HG02870 (cell line): ENCODE measurements around the gene MAGEA12.
"Not testable (repeated sequence)": the region's sequence is repeated elsewhere in the genome, so short reads cannot be mapped to it uniquely, and the experiment has no call there.

Experiments
- ATAC-seq: cut with Tn5 transposase; IDR thresholded peaks from one replicate; pipeline ENCODE4 v1.9.1; 2021; ENCODE audit warnings: mild to moderate bottlenecking, moderate library complexity; ENCODE audit not compliant: unreplicated experiment

Gene MAGEA12, protein sequence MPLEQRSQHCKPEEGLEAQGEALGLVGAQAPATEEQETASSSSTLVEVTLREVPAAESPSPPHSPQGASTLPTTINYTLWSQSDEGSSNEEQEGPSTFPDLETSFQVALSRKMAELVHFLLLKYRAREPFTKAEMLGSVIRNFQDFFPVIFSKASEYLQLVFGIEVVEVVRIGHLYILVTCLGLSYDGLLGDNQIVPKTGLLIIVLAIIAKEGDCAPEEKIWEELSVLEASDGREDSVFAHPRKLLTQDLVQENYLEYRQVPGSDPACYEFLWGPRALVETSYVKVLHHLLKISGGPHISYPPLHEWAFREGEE

DNA sequence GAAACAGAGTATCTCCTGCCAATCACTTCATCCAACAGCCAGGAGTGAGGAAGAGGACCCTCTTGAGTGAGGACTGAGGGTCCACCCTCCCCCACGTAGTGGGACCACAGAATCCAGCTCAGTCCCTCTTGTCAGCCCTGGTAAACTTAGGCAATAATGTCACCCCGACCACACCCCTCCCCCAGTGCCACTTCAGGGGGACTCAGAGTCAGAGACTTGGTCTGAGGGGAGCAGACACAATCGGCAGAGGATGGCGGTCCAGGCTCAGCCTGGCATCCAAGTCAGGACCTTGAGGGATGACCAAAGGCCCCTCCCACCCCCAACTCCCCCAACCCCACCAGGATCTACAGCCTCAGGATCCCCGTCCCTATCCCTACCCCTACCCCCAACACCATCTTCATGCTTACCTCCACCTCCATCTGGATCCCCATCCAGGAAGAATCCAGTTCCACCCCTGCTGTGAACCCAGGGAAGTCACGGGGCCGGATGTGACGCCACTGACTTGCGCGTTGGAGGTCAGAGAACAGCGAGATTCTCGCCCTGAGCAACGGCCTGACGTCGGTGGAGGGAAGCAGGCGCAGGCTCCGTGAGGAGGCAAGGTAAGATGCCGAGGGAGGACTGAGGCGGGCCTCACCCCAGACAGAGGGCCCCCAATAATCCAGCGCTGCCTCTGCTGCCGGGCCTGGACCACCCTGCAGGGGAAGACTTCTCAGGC, at the start of gene MAGEA12, which contains the start of gene CSAG1:
MAGEA12 (plus strand) TSS at position 497 of the 715 bp plus-strand sequence. CDS start 2,405 bp downstream, outside the sequence.
CSAG1 (minus strand) TSS at position 461 of the 715 bp plus-strand sequence. CDS start 1,261 bp downstream, outside the sequence.
- ATAC-seq: no peak

DNA sequence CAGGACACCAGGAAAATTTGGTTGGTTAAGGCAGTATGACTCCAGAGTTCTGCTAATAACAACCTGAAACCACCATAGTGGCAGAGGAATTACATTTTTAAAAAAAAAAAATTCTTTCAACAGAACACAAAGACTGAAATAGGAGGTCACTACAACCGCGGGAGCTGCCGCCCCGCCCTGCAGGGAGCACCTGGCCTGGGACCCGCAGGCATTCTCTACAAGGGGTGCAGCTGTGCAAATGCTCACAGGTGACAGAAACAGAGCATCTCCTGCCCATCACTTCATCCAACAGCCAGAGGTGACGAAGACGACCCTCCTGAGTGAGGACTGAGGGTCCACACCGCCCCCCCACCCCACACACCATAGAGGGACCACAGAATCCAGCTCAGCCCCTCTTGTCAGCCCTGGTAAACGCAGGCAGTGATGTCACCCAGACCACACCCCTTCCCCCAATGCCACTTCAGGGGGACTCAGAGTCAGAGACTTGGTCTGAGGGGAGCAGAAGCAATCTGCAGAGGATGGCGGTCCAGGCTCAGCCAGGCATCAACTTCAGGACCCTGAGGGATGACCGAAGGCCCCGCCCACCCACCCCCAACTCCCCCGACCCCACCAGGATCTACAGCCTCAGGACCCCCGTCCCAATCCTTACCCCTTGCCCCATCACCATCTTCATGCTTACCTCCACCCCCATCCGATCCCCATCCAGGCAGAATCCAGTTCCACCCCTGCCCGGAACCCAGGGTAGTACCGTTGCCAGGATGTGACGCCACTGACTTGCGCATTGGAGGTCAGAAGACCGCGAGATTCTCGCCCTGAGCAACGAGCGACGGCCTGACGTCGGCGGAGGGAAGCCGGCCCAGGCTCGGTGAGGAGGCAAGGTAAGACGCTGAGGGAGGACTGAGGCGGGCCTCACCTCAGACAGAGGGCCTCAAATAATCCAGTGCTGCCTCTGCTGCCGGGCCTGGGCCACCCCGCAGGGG, 35.3 kb upstream of the MAGEA12 start, which contains the start of gene MAGEA3:
MAGEA3 (plus strand) TSS at position 843 of the 980 bp plus-strand sequence. CDS start 2,039 bp downstream, outside the sequence.
- not testable (repeated sequence) for ATAC-seq

DNA sequence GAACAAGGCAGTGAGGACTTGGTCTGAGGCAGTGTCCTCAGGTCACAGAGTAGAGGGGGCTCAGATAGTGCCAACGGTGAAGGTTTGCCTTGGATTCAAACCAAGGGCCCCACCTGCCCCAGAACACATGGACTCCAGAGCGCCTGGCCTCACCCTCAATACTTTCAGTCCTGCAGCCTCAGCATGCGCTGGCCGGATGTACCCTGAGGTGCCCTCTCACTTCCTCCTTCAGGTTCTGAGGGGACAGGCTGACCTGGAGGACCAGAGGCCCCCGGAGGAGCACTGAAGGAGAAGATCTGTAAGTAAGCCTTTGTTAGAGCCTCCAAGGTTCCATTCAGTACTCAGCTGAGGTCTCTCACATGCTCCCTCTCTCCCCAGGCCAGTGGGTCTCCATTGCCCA, 33.2 kb upstream of the MAGEA12 start:
- not testable (repeated sequence) for ATAC-seq

DNA sequence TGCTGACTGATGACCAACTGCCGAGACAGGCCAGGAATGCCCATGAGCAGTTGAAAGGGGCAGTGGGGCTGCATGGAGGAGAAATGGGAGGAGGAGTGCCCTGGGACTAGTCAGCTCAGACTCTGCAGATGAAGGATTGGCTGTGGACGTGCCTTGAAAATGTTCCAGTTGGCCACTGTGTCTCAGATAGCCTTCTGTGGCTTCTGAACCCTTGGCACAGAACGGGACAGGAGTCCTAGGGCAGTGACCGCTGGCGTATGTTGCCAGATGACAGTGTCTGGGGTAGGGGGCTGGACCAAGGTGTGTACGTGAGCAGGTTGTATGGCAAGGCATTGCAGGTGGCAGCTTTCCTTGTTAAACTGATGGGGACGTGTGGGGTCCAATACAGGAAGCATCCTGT, 27.1 kb upstream of the MAGEA12 start:
- ATAC-seq: not testable (repeated sequence)

DNA sequence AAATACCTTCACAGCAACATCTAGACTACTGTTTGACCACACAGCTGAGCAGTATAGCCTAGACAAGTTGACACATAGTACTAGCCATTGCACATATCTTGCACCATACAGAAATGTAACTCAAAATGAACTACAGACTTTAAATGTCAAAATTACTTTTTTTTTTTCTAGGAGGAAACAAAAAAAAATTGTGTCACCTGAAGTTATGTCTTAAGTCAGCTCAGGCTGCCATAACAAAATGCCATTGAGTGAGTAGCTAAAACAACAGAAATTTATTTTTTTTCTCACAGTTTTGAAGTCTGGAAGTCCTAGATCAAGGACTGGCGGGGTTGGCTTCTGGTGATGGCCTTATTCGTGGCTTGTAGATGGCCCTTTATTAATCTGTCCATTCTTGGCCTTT, 24.4 kb upstream of the MAGEA12 start, which contains the start of gene CSAG2:
CSAG2 (minus strand) TSS at position 101 of the 400 bp plus-strand sequence. CDS start 161 bp downstream, outside the sequence.
- ATAC-seq: not testable (repeated sequence)

DNA sequence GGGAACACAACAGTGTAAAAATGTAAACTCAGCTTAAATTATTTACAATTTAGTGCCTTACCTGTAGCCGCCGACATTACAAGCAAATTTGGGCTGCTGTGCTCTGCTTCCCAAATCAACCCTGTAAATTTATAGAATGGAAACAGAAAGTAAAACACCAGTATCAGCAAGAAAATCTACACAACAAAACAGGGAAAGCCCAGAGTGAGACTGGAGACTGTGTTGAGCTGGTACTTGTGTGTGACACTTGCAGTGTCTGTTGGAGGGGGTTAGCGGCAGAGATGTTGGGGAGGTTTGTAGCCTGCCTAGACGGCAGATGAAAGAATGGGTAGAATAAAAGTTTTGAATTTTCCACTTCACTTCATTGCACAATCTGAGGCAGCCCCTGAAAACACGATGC, 20.4 kb upstream of the MAGEA12 start:
- not testable (repeated sequence) for ATAC-seq

DNA sequence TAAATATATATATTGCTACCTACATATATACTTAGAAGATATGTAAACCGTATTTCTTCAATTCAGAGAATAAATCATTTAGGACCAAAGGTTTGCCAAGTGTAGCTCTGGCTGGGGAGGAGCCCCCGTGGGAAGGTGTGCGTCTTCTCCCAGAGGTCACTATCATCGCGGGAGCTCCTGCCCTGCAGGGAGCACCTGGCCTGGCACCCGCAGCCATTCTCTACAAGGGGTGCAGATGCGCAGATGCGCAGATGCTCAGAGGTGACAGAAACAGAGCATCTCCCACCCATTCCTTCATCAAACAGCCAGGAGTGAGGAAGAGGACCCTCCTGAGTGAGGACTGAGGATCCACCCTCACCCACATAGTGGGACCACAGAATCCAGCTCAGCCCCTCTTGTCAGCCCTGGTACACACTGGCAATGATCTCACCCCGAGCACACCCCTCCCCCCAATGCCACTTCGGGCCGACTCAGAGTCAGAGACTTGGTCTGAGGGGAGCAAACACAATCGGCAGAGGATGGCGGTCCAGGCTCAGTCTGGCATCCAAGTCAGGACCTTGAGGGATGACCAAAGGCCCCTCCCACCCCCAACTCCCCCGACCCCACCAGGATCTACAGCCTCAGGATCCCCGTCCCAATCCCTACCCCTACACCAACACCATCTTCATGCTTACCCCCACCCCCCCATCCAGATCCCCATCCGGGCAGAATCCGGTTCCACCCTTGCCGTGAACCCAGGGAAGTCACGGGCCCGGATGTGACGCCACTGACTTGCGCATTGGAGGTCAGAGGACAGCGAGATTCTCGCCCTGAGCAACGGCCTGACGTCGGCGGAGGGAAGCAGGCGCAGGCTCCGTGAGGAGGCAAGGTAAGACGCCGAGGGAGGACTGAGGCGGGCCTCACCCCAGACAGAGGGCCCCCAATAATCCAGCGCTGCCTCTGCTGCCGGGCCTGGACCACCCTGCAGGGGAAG, 19.5 kb upstream of the MAGEA12 start, which contains the start of gene MAGEA2B:
MAGEA2B (plus strand) TSS at position 814 of the 973 bp plus-strand sequence. CDS start 2,479 bp downstream, outside the sequence.
- not testable (repeated sequence) for ATAC-seq

DNA sequence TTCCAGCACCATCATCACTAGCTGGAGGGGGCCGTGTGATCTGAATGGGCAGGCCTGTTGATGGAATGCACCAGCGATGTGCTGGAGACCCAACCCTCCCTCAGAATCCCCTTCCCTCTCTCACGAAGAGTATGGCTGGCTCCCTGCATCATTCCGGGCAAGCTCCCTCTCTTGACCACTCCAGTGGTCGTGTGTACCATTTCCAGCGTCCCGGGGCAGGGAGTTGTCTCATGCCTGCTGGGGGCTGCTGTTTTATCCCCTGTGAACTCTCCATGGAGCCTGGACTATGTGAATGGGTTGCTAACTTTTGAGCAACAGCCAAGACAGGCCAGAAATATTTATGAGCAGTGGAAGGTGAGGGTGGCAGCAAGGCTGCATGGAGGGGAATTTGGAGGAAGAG, 8.1 kb upstream of the MAGEA12 start:
- no peak for ATAC-seq

DNA sequence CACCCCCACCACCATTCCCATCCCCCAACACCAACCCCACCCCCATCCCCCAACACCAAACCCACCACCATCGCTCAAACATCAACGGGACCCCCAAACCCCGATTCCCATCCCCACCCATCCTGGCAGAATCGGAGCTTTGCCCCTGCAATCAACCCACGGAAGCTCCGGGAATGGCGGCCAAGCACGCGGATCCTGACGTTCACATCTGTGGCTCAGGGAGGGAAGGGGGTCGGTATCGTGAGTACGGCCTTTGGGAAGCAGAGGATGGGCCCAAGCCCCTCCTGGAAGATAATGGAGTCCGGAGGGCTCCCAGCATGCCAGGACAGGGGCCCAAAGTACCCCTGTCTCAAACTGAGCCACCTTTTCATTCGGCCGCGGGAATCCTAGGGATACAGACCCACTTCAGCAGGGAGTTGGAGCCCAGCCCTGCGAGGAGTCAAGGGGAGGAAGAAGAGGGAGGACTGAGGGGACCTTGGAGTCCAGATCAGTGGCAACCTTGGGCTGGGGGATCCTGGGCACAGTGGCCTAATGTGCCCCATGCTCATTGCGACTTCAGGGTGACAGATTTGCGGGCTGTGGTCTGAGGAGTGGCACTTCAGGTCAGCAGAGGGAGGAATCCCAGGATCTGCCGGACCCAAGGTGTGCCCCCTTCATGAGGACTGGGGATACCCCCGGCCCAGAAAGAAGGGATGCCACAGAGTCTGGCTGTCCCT, 744 bp downstream of the MAGEA12 start:
- ATAC-seq: not testable (repeated sequence)

DNA sequence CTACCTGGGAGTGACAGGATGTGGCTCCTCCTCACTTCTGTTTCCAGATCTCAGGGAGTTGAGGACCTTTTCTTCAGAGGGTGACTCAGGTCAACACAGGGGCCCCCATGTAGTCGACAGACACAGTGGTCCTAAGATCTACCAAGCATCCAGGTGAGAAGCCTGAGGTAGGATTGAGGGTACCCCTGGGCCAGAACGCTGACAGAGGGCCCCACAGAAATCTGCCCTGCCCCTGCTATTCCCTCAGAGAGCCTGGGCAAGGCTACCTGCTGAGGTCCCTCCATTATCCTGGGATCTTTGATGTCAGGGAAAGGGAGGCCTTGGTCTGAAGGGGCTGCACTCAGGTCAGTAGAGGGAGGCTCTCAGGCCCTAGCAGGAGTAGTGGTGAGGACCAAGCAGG, 1.5 kb downstream of the MAGEA12 start:
- no peak for ATAC-seq

DNA sequence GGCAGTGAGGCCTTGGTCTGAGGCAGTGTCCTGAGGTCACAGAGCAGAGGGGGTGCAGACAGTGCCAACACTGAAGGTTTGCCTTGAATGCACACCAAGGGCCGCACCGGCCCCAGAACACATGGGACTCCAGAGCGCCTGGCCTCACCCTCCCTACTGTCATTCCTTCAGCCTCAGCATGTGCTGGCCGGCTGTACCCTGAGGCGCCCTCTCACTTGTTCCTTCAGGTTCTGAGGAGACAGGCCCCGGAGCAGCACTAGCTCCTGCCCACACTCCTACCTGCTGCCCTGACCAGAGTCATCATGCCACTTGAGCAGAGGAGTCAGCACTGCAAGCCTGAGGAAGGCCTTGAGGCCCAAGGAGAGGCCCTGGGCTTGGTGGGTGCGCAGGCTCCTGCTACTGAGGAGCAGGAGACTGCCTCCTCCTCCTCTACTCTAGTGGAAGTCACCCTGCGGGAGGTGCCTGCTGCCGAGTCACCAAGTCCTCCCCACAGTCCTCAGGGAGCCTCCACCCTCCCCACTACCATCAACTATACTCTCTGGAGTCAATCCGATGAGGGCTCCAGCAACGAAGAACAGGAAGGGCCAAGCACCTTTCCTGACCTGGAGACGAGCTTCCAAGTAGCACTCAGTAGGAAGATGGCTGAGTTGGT, 2.4 kb downstream of the MAGEA12 start:
- ATAC-seq: no peak

DNA sequence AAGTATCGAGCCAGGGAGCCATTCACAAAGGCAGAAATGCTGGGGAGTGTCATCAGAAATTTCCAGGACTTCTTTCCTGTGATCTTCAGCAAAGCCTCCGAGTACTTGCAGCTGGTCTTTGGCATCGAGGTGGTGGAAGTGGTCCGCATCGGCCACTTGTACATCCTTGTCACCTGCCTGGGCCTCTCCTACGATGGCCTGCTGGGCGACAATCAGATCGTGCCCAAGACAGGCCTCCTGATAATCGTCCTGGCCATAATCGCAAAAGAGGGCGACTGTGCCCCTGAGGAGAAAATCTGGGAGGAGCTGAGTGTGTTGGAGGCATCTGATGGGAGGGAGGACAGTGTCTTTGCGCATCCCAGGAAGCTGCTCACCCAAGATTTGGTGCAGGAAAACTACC, 3.0 kb downstream of the MAGEA12 start:
- not testable (repeated sequence) for ATAC-seq

DNA sequence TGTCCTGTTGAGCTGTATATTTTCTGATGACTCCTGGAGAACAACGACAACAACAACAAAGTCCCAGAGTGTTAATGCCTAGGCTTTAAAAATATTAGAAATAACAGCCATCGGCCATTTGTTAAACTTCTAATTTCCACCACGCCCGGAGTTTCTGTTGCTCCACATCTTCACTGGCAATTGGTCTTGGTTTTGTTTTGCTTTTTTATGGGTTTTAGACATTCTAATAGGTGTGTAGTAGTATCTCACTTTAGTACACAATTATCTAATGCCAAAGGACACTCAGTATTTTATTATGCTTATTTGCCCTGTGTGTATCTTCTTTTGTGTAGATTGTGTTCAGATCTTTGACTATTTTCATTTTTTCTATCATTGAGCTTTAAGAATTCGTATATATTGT, 5.0 kb downstream of the MAGEA12 start:
- no peak for ATAC-seq

DNA sequence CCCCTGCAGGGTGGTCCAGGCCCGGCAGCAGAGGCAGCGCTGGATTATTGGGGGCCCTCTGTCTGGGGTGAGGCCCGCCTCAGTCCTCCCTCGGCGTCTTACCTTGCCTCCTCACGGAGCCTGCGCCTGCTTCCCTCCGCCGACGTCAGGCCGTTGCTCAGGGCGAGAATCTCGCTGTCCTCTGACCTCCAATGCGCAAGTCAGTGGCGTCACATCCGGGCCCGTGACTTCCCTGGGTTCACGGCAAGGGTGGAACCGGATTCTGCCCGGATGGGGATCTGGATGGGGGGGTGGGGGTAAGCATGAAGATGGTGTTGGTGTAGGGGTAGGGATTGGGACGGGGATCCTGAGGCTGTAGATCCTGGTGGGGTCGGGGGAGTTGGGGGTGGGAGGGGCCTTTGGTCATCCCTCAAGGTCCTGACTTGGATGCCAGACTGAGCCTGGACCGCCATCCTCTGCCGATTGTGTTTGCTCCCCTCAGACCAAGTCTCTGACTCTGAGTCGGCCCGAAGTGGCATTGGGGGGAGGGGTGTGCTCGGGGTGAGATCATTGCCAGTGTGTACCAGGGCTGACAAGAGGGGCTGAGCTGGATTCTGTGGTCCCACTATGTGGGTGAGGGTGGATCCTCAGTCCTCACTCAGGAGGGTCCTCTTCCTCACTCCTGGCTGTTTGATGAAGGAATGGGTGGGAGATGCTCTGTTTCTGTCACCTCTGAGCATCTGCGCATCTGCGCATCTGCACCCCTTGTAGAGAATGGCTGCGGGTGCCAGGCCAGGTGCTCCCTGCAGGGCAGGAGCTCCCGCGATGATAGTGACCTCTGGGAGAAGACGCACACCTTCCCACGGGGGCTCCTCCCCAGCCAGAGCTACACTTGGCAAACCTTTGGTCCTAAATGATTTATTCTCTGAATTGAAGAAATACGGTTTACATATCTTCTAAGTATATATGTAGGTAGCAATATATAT, 20.4 kb downstream of the MAGEA12 start, which contains the start of gene MAGEA2:
MAGEA2 (minus strand) TSS at position 157 of the 965 bp plus-strand sequence. CDS start 2,479 bp downstream, outside the sequence.
- ATAC-seq: not testable (repeated sequence)

DNA sequence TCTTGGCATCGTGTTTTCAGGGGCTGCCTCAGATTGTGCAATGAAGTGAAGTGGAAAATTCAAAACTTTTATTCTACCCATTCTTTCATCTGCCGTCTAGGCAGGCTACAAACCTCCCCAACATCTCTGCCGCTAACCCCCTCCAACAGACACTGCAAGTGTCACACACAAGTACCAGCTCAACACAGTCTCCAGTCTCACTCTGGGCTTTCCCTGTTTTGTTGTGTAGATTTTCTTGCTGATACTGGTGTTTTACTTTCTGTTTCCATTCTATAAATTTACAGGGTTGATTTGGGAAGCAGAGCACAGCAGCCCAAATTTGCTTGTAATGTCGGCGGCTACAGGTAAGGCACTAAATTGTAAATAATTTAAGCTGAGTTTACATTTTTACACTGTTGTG, 21.3 kb downstream of the MAGEA12 start:
- ATAC-seq: not testable (repeated sequence)

DNA sequence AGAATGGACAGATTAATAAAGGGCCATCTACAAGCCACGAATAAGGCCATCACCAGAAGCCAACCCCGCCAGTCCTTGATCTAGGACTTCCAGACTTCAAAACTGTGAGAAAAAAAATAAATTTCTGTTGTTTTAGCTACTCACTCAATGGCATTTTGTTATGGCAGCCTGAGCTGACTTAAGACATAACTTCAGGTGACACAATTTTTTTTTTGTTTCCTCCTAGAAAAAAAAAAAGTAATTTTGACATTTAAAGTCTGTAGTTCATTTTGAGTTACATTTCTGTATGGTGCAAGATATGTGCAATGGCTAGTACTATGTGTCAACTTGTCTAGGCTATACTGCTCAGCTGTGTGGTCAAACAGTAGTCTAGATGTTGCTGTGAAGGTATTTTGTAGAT, 25.4 kb downstream of the MAGEA12 start, which contains the start of gene CSAG3:
CSAG3 (plus strand) TSS at position 301 of the 400 bp plus-strand sequence.
- not testable (repeated sequence) for ATAC-seq

DNA sequence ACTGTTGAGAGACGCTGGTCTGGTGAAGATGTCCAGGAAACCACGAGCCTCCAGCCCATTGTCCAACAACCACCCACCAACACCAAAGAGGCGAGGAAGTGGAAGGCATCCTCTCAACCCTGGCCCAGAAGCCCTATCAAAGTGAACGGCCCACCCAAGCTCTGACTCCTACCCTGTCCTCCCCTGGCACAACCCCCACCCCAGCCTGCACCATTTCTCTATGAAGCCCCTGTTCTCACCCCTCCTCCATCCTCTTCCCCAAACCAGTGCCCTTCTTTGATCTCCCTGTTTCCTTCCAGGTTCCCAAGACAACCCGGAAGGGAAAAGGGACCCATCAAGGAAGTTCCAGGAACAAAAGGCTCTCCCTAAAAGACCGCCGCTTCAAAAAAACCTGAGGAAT, 26.0 kb downstream of the MAGEA12 start:
- not testable (repeated sequence) for ATAC-seq
